Mucosa of gallbladder (tissue), 1 donor: Measurements from ENCODE around the gene SLC31A2. TPM values are rescaled to one million over a fixed set of nuclear protein-coding genes. Genes with fewer than 3 reads are reported as not detected.
"Not testable (repeated sequence)": the region's sequence is repeated elsewhere in the genome, so short reads cannot be mapped to it uniquely, and the experiment has no call there.

ENCODE experiments used
- DNase-seq: peaks from one replicate; pipeline ENCODE4 v3.0.0-alpha.2; 2020; ENCODE audit warnings: low spot score
- total RNA-seq: library from RNA; stranded (reverse); gene quantifications from one replicate; pipeline ENCODE4 v1.2.1, GENCODE V29; 2021
- donor health status: DM: no; HTN: no; CAD: no.

SLC31A2 gene, protein sequence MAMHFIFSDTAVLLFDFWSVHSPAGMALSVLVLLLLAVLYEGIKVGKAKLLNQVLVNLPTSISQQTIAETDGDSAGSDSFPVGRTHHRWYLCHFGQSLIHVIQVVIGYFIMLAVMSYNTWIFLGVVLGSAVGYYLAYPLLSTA
- 7.5 TPM for total RNA-seq

DNA sequence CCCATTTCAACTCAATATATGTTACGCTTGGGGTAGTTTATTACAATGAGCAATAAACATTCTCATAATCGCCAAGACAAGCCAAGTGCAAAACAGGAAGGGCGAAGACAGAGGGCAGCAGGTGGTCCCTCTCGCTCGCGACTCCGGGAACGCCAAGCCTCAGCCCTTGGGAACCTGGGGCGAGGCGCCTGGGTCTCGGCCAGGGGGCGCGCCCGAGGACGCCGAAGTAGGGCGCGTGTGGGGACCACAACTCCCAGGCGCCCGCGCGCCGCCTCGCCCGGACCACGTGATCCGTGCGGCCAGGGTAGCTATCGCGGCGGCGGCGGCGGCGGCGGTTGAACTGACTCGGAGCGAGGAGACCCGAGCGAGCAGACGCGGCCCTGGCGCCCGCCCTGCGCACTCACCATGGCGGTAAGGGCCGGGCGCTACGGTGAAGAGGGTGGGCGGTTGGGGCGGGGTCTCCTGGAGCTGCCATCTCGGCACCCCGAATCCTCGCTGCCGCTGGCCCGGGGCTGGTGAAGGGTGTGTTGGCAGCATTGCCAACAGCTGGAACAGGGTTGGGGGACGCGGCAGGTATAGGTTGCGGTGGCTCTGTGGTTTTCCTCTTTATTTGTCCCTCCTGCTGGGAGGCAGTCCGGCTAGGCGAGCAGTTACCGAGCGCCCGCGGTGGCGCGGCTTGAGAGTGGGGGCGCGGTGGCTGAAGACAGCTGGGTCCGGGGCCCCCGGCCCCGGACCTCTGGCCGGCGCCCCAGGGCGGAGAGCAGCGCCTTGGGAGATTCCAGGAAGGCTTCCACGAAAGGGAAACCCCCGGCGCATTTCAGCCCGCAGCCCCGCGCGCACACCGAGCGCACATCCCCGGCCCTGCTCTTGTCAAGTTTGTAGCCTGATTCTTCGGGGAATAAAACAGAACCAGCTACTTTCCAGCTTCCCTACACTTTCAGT is at the start of gene SLC31A2:
SLC31A2 (plus strand) TSS at position 338 of the 942 bp plus-strand sequence; CDS start at position 406, 68 bp downstream.
- DNase-seq = peak; percentile 86

DNA sequence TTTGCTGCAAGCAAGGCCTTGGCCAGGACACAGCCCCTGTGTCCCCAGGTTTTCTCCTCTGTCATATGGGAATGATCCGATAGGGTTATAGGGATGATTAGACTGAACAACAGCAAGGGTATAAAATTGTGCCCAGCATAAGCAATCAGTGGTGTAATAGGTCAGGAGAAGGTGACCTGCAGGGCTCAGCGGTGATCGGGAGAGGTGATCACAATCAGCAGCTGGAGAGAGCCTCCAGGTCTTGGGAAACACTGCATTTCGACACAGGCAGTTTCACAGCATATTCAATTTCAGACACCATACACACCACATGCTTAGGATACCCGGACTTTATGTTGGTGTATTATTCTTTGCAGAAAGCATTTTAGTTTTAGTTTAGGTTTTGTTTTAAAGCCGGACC is 45.5 kb upstream of the SLC31A2 start:
- DNase-seq = not testable (repeated sequence)

DNA sequence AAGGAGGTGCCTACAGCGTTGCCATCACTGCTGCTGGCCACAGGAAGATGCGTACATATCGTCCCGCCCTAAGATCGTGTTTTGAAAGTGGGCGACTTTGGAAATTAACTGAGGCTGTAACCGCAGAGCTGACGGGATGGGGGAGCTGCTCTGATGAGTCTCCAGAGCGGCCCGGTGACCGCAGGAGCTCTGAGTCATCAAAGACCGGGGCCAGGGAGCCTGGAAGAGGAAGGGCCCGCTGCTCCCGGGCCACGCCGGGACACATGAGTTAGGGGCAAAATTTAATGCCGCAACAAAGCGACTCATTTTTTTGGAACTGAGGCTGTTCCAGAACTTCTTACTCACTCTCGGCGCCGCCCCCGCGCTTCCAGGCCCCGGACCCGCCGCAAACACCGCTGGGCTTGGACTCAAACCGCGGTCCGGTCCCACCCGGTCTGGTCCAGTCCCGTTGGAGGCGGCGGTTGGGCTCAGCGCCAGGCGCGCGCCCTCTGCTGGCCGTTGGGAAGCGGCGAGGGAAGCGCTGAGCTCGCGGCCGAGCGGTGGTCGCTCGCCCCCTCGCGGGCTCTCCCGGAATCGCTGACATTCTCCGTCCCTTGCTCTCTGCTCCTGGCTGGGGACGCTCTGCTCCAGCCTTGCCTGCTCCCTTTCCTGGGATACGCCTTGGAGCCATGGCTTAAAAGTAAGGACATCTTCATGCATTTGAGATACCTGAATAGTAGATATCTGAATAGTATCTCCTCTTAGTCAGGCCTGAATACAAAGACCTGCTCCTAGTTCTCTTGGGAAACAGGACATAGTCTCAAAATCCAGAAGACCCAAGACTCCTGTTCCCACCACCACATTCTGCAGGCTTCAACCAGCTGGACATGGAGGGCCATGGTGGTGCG is 39.5 kb upstream of the SLC31A2 start:
- not testable (repeated sequence) for DNase-seq

DNA sequence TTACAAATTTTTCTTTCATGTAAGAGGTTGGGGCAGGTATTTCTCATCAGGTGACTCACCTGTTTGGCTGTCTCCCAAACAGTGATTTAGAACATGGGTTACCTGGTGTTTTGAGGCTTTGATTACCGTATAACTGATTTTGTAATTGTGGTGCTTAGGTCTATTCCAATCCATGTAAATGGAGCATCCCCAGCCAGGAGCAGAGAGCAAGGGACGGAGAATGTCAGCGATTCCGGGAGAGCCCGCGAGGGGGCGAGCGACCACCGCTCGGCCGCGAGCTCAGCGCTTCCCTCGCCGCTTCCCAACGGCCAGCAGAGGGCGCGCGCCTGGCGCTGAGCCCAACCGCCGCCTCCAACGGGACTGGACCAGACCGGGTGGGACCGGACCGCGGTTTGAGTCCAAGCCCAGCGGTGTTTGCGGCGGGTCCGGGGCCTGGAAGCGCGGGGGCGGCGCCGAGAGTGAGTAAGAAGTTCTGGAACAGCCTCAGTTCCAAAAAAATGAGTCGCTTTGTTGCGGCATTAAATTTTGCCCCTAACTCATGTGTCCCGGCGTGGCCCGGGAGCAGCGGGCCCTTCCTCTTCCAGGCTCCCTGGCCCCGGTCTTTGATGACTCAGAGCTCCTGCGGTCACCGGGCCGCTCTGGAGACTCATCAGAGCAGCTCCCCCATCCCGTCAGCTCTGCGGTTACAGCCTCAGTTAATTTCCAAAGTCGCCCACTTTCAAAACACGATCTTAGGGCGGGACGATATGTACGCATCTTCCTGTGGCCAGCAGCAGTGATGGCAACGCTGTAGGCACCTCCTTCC is 37.9 kb upstream of the SLC31A2 start:
- not testable (repeated sequence) for DNase-seq

DNA sequence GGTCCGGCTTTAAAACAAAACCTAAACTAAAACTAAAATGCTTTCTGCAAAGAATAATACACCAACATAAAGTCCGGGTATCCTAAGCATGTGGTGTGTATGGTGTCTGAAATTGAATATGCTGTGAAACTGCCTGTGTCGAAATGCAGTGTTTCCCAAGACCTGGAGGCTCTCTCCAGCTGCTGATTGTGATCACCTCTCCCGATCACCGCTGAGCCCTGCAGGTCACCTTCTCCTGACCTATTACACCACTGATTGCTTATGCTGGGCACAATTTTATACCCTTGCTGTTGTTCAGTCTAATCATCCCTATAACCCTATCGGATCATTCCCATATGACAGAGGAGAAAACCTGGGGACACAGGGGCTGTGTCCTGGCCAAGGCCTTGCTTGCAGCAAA is 32.0 kb upstream of the SLC31A2 start:
- not testable (repeated sequence) for DNase-seq

DNA sequence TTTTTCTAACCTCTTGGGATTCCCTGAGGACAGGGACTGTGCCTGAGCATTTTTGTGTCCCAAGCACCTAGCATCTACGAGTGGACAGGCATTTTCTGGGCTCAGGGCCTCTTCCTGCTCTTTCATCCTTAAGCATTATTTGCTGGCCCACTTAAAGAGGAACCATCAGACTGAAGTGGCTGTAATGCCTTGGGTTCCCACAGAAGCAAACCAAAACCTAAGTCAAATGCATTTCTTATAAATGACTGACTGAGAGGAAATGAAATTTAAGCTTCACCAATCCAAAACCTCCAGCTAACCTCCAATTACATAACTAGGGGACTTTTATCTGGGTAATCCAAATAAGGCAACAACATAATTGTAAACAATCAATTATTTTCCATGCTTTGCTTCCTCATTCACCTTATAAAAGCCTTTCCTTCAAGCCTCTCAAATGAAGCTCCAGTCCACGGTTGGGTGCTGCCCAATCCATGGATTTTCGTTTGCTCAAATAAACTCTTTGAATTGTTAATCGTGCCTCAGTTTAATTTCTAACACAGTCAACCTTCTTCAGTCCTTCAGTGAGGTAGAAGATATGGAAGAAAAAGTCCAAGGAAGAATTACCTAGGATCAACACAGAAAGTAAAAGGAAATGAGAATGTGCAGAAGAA is 25.3 kb upstream of the SLC31A2 start:
- DNase-seq = no peak

DNA sequence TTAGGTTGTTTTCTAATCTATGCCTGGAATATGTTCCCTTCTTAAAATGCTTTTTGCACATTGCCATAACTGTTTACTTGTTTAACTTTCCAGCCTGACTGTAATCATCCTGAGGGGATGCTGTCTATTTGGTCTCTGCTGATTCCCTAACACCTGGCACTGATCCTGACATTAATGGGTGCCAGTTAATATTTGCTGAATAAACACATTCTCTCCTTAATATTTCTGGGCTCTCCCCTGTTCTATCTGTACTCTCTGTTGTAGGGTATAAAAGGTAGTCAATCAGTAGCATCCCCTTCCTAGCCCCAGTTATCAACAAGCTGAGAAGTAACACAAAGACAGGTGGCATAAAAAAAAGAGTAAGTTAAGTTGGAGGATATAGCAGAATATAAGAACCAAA is 21.3 kb upstream of the SLC31A2 start:
- DNase-seq = no peak

DNA sequence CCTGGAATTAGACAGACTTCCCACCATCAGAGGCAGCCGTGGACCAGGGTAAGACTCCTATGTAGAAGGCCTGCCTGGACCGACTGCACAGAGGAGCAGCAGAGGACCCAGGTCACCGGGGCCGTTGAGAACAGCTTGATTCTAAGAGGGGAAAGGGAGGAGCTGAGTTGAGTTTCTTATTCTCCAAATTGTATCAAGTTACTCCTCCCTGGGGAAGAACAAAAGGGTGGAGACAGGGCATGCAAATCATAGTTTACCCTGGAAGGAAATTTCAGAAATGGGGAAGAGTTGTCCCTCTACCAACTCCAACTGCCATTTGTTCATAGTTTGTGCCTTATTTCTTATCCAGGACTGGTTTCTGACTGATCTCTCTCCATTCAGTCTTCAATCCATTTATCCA is 20.9 kb upstream of the SLC31A2 start:
- no peak for DNase-seq

DNA sequence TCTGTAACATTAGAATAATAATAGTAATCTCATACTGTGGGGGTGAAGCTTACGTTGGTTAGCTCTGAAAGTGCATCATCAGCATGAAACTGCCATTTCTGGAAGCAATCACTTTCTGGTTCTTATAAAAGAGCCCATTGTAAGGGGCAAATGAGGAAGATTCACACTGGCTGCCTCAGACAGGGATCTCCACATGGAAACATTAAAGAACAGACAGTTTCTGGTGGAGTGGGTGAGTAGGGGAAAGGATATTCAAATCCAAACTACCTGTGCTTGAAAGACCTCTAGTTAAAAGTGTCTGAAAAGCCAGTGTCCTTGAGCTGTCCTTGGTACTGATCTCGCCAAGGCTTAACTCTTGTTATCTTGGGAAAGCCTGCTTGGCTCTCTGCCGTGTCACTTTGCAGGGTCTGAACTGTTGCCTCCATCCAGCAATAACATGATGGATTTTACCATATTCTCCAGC is 19.1 kb upstream of the SLC31A2 start:
- DNase-seq = no peak

DNA sequence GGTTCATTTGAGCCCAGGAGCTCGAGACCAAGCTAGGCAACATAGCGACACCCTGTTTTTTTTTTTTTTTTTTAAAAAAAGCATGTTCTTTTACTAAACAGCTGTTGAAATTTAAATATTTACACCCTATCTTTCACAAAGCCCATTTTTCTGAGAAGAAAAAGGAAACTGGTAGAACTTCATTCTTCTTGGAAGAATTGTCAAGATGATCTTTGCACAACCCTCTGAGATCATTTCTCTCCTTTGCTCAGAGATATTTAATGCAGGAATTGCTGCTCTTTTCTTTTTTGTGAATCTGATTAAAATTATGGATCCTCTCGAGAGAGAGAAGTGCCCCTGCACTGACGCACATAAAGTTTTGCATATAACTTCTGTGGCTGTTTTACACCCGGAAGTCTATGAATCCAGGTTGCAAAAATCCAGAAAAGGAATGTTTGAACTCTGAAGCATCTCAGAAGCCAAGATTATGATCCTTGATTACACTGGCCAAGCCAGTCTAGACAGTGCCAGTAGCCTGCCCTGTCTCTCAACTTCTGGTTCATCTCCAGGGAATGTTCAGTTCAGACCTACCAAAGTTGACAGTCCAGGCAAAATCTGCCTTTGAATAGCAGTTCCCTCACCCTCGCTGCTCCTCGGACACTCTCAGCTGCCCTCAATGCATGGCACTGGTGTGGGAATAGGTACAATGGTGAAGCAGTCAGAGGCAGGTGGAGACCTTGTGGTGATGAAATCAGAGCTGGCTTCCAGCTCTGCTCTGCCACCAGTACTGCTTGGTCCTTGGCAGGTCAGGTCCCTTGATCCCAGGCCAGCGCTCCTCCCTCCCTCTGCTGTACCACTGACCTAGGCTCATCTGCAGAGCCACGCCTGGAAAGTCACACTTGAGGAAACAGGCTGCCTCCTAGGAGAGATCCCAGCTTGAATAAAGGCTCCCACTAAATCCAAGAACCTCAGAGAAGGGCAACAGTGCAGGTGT is 13.3 kb upstream of the SLC31A2 start:
- no peak for DNase-seq

DNA sequence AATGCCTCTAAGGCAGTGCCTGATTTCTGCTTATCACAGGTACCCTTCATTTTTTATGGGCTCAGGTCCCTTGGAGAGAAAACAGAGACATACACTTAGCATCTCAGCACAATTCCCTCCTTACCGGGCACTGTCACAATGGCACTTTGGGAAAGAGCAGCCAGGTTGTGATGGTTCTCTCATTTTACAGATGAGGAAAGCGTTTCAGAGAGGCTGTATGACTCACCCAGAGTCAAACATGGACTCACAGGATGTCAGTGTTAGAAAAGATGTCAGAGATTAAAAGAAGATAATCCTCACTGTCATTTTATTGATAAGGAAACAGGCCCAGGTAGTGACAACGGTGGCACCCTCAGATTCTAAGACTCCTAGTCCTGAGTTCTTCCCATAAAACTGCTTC is 12.0 kb upstream of the SLC31A2 start:
- DNase-seq = no peak

DNA sequence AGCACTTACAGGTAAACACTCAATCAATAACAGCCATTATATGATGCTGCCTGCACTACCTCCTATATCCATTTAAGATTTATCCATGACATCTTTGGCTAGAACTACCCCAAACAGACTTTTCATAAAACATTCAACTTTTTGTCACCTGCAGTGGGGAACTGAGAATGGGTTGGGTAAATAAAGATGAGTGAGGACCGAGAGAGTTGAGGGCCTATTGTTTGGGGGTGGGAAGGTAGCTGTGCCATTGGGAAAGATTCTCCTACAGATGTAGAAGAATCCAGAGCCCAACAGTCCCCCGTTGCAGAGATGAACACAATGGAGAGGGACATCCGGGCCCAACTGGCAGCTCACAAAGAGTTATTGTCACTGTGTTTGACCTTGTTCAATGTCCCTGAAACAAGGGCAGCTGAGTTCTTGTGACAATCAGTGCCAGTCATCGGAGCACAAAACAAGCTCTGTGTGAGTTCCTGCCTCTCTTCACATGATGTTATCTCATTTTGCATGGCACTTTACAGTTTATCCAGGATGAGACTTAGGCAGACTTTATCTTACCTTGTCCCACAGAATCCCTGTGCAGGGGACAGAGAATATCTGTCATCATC is 11.5 kb upstream of the SLC31A2 start:
- no peak for DNase-seq

DNA sequence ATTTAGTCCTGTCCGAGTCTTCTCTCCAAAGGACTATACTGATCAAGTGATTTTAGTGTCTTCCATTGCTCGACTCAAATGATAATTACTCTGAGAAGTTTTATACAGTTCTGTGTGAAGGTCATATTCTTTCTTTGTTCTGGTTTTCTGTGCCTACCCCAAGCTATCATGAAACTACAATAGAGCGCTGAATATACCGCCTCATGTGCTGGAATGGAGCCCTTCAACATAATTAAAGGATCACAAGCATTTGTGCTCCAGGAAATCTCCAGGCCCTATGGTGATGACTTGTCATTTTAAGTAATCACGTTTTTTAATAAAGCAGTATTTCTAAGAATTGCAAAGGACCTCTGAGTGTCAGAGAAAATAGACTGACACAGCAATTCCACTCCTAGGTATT is 10.9 kb upstream of the SLC31A2 start:
- no peak for DNase-seq

DNA sequence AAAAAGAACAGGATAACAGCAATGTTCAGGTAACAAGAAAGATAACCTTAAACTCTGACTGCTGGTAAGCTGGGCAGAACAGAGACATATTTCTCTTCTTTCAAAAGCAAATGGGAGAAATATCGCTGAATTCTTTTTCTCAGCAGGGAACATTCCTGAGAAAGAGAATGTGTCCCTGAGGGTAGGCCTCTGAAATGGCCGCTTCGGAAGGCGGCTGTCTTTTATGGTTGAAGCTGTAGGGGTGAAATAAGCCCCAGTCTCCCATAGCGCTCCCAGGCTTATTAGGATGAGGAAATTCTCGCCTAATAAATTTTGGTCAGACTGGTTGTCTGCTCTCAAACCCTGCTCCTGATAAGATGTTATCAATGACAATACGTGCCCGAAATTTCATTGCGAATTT is 9.9 kb upstream of the SLC31A2 start:
- not testable (repeated sequence) for DNase-seq

DNA sequence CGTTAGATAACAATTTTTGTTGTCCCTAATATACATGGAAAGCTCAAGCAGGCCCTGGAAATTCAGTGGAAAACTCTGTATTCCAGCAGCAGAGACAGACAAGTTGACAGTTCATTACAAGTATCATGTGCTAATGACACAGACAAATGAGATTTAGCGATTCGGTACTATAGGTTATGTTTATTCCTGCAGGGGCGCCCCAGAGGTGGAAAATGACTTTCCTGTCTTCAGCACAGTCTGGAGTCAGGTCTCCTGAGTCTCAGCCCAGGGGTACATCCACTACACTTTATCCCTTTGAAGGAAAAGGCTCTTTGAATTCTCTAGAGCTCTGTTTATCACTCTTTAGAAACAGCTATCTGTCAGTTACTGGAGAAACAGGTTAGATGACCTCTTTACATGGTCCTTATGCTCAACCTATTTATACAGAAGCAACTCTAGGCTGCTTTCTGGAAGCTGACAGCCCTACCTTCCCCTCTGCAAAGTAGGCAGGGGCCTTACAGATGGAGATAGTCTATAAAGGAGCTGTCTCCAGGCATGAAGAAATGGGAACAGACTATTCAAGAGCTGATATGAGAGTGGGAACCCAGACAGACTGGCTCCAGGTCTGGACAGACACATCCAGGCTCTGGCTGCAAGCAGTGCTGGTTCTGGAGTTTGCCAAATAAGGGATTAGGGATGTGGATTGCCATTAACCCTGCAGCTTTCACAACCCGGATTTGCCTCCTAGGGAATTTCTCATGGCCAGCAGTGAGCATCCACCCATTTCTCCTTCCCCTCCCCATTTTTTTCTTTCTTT is 7.2 kb upstream of the SLC31A2 start:
- no peak for DNase-seq

DNA sequence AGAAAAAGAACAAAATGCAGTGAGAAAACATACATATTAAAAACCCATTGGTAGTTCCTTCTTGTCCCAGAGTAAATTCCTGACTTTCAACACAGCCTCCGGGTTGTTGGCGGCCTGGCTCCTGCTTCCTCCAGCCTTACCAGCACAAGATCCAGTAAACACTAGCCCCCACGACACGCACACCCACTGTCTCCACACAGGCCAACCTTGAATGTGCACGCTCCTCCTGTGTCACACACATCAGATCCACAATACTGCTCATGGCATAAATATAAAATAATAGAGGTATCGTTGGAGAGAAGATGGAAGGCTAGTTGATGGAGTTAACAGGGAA is 2.5 kb upstream of the SLC31A2 start:
- no peak for DNase-seq

DNA sequence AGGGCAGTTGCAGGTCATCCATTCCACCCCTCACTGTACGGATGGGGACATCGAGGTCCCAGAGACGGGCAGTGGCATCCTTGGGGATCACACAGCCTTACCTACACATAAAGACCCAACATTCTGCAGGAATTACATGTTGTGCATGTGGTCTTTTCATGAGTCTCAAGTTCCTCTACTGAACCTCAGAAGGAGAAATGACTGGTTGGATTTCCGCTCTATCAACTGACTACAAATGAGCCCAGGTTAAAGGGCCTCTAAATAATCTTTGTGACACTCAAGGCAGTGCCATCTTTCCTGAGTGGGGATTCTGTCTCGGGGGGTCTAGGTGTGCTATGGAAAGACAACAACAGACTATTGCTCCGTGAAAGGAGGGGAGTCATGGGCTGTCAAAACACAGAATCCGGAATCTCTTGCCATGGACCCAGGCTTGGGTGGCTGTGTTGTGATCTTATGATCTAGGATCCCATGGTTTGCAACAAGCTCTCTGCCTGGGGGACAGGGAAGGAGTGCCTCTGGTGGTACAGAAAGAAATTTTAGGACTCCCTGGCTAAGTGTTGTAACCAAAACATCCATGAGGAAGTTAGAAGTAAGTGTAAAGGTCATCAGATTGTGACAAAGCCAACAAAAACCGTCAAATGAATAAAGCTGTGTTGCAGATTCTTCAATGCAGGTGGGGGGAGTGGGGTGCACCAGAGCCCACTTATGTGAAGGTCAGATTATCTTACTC is 1.9 kb upstream of the SLC31A2 start:
- no peak for DNase-seq

DNA sequence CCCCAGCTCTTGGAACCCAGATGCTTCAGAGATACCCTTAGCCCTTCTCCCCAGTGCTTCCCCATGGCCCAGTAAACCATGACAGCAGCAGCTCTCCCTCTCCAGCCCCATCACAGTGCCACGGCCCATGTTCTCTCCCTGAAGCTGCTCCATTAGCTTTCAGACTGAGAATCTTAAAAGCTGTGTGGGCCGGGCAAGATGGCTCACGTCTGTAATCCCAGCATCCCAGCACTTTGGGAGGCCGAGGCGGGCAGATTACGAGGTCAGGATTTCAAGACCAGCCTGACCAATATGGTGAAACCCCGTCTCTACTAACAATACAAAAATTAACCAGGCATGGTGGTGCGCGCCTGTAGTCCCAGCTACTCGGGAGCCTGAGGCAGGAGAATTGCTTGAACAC is 1.2 kb upstream of the SLC31A2 start:
- not testable (repeated sequence) for DNase-seq
